ENCODE measurements around the gene PIEZO2. TPM values are rescaled to one million over a fixed set of nuclear protein-coding genes. Genes with fewer than 3 reads are reported as not detected.

The PIEZO2 gene
- polyA plus RNA-seq, 1 experiment: 2.8 TPM

DNA sequence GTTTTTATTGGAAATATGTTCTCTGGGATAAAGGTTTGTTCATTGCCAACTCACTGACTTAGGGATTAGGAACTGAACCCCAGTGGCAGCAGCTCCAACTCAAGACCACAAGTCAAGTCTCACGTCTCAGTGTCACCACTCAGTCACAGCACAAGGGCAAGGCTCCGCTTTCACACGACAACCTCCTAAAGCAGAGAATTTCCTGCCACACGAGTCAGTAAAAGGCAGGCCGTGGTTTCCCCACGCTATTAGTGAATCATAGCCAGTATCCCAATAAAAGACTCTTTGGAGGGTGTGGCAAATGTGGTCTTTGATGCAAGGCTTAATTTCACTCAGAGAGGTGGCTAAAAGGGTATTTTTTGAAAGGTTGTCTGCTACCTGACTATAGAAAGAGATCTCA is 57.6 kb downstream of the PIEZO2 start:
- Histone ChIP-seq H3K9me3 (ENCODE audit: control insufficient read depth, insufficient read depth, low read length) (no peaks in the 10 kb centered on the region), H3K4me3 (ENCODE audit: low read depth, low read length) (no peak overlapping the region), H3K27ac (ENCODE audit: low read depth, low read length) (no peak overlapping the region), H3K27me3 (ENCODE audit: control insufficient read depth, insufficient read depth, low read length) (peaks cover 2% of the 10 kb centered on the region)
- ChIA-PET POLR2A (no interaction called here), CTCF (interaction anchor here (0.9 to 1.9 kb wide), 4 partner anchors 10 to 531 kb away, joined by 3 to 5 read pairs (median 4); no protein-coding TSS in a partner anchor)
- TF ChIP-seq, protein P1, sequence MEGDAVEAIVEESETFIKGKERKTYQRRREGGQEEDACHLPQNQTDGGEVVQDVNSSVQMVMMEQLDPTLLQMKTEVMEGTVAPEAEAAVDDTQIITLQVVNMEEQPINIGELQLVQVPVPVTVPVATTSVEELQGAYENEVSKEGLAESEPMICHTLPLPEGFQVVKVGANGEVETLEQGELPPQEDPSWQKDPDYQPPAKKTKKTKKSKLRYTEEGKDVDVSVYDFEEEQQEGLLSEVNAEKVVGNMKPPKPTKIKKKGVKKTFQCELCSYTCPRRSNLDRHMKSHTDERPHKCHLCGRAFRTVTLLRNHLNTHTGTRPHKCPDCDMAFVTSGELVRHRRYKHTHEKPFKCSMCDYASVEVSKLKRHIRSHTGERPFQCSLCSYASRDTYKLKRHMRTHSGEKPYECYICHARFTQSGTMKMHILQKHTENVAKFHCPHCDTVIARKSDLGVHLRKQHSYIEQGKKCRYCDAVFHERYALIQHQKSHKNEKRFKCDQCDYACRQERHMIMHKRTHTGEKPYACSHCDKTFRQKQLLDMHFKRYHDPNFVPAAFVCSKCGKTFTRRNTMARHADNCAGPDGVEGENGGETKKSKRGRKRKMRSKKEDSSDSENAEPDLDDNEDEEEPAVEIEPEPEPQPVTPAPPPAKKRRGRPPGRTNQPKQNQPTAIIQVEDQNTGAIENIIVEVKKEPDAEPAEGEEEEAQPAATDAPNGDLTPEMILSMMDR (IDR thresholded peaks at IDR 0.05; ENCODE audit: low read depth, low read length): no peak
- no peak for DNase-seq (ENCODE audit: low read depth, low spot score)

DNA sequence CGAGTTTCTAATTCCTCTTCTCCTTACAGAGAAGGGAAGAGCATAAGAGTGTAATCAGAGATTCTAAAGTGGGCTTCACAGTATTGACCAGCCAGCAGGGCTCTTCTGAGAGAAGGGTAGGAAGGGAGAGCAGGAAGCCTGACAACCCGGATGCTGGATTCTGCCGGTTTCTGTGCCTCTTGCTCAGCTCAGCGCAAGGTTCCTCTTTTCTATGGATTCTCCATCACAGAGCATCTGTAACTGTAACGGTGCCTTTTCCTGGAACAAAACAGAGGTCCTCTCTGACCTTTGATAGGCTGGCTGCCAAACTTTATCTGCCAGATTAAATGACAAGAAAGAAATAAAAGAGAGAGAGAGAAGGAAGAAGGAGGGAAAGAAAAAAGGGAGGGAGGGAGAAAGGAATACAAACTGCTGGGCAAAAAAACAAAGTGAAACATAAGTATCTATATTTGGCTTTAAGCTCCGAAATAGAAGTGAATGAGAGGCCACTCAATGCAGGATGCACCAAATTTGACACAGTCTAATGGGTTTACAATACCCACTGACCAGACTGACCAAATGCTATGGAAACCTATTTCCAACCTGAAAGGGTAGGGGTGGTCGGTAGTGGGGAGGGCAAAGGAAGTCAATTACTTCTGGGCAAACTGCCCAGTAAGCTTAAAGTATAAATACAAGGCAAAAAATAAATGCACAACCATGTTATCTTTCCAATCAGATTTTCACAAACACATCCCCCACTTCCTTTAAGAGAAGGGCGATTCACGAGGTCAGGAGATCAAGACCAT is 59.2 kb downstream of the PIEZO2 start:
- Histone ChIP-seq H3K27me3 (ENCODE audit: control insufficient read depth, insufficient read depth, low read length) (peaks cover 2% of the 10 kb centered on the region), H3K27ac (ENCODE audit: low read depth, low read length) (no peak overlapping the region), H3K9me3 (ENCODE audit: control insufficient read depth, insufficient read depth, low read length) (no peaks in the 10 kb centered on the region), H3K4me3 (ENCODE audit: low read depth, low read length) (no peak overlapping the region)
- TF ChIP-seq, protein P1 (IDR thresholded peaks at IDR 0.05; ENCODE audit: low read depth, low read length): no peak
- no peak for DNase-seq (ENCODE audit: low read depth, low spot score)
- POLR2A ChIA-PET: no interaction called here
- CTCF ChIA-PET: interaction anchor here (0.7 kb wide), 1 partner anchor 13 kb away, joined by 3 read pairs; no protein-coding TSS in a partner anchor

DNA sequence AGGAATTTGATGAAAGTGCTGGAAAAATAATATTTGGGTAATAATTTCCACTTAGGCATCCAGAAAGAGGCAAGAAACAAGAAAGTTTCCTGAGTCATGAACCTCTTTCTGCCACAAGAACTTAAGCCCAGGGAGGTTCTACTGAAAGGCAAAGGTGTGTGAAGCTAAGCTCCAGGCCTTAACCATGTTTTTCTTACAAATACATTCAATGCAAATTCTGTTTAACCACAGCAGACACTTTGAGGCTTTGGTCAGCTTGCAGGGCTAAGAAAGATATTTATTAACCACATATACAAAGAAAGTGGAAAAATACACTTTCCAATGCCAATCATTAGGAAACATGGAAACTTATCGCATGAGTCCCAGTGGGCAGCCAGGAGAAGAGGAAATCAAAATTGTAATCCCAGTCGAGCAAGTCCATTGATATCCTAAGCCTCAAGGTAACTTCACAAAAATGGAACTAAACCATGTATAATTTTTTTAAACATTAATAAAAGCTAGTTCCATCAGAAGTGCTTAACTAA is 68.3 kb downstream of the PIEZO2 start:
- POLR2A ChIA-PET: no interaction called here
- Histone ChIP-seq H3K27ac (ENCODE audit: low read depth, low read length) (no peak overlapping the region), H3K27me3 (ENCODE audit: control insufficient read depth, insufficient read depth, low read length) (peaks cover 8% of the 10 kb centered on the region), H3K9me3 (ENCODE audit: control insufficient read depth, insufficient read depth, low read length) (no peaks in the 10 kb centered on the region), H3K4me3 (ENCODE audit: low read depth, low read length) (no peak overlapping the region)
- CTCF ChIA-PET: no interaction called here
- TF ChIP-seq, protein P1 (IDR thresholded peaks at IDR 0.05; ENCODE audit: low read depth, low read length): no peak
- no peak for DNase-seq (ENCODE audit: low read depth, low spot score)

DNA sequence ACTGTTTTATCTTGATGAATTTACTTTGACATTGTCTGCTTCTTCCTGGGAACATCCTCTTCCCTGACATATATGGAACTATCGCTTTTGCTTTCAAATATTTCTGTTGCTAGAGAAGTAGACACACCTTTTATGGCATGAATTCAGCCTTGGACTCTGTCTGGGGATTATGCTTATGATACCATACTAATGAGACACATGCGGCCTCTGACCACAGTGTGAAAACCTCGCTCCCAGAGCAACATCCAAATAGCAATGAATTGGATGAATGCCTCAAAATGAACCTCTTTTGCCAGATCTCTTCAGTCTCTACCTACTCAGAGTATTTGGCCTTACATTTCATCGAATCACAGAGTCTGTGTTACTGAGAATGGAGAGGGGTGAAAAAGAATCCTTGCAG is 70.9 kb downstream of the PIEZO2 start:
- no peak for DNase-seq (ENCODE audit: low read depth, low spot score)
- ChIA-PET POLR2A (no interaction called here), CTCF (no interaction called here)
- Histone ChIP-seq H3K9me3 (ENCODE audit: control insufficient read depth, insufficient read depth, low read length) (no peaks in the 10 kb centered on the region), H3K27ac (ENCODE audit: low read depth, low read length) (no peak overlapping the region), H3K4me3 (ENCODE audit: low read depth, low read length) (no peak overlapping the region), H3K27me3 (ENCODE audit: control insufficient read depth, insufficient read depth, low read length) (peaks cover 2% of the 10 kb centered on the region)
- TF ChIP-seq, protein P1 (IDR thresholded peaks at IDR 0.05; ENCODE audit: low read depth, low read length): no peak

DNA sequence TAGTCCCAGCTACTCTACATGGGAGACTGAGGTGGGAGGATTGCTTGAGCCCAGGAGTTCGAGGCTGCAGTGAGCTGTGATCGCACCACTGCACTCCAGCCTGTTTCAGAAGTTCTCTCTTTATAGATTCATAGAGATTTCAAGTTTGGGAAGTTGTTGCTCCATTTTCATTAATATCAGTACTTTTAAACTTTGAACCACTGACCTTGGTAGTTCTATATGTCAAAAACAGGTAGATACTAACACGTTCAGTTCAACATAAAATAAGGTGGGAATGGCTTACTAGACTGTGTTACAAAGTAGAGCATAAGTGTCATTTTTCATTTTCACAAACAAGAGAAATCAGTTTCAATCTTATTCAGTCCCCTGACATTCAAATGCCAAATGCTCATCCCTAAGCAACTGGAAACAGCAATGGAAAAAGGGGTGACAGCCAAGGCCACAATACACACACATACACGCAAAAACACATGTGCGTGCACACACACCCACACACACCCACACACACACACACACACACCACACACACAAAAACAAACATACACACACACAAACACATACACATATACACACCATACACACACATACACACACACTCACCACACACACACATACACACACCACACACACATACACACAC is 71.7 kb downstream of the PIEZO2 start:
- peaks cover 2% of the 10 kb centered on the region for H3K27me3 ChIP-seq (ENCODE audit: control insufficient read depth, insufficient read depth, low read length)
- ChIA-PET CTCF (interaction anchor here (1.1 kb wide), 1 partner anchor 12 kb away, joined by 3 read pairs; no protein-coding TSS in a partner anchor), POLR2A (no interaction called here)
- DNase-seq (ENCODE audit: low read depth, low spot score): no peak
- TF ChIP-seq, protein P1 (IDR thresholded peaks at IDR 0.05; ENCODE audit: low read depth, low read length): no peak
- H3K4me3 ChIP-seq (ENCODE audit: low read depth, low read length): no peak overlapping the region
- H3K27ac ChIP-seq (ENCODE audit: low read depth, low read length): no peak overlapping the region
- no peaks in the 10 kb centered on the region for H3K9me3 ChIP-seq (ENCODE audit: control insufficient read depth, insufficient read depth, low read length)
